H54 (cell line): ENCODE data around the gene FBXW8.

ENCODE experiments used
- DNase-seq: peaks from one replicate; pipeline ENCODE4 v3.0.0; 2011; ENCODE audit warnings: low spot score, mixed read lengths; ENCODE audit not compliant: insufficient read length
- FAIRE-seq: peaks from 3 replicates; lab custom pipeline; 2011; peaks lifted over from hg19 to GRCh38; lab: Jason Lieb, UNC
- POLR2A ChIP-seq: IDR thresholded peaks from 2 replicates; pipeline ENCODE4 v1.6.1; 2011; ENCODE audit warnings: low read depth, mild to moderate bottlenecking, low read length

FBXW8 gene

DNA sequence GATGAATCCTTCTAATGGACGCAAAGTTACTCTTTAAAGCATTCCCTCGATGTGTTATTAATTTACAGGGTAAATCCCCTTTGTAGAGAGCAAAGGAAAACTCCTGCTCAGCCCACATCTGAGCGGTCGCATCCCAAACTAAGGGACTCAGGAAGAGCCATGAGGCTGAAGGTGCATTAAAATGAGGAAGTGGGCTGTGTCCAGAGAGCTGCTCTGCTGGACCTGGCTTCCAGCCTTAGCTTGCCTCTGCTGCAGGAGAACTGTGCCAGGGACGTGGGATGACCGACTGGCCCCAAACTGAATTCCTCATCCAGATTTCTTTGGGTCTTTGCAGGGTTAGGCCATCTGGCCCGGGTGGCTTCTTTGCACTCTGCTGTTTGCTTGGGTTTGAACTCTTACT is 88.3 kb downstream of the FBXW8 start:
- FAIRE-seq (no peak), DNase-seq (no peak)
- TF ChIP-seq POLR2A: no peak

DNA sequence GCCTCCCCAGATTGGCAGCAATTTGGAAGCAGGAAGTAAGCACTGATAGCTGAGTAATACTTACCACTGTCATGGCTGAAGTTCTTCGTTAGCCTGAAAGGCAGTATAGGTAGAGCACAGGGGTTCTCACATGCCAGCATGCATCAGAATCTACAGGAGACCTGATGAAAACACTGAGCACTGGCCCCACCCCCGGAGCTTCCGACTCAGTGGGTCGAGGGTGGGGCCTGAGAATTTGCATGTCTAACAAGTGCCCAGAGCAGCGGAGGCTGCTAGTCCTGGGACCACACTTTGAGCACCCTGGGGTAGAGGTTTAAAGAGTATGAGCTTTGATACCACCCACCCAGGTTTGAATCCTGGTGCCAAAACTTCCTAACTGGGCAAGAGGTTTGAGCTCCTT is 89.6 kb downstream of the FBXW8 start:
- no peak for TF ChIP-seq POLR2A
- DNase-seq (no peak), FAIRE-seq (no peak)

DNA sequence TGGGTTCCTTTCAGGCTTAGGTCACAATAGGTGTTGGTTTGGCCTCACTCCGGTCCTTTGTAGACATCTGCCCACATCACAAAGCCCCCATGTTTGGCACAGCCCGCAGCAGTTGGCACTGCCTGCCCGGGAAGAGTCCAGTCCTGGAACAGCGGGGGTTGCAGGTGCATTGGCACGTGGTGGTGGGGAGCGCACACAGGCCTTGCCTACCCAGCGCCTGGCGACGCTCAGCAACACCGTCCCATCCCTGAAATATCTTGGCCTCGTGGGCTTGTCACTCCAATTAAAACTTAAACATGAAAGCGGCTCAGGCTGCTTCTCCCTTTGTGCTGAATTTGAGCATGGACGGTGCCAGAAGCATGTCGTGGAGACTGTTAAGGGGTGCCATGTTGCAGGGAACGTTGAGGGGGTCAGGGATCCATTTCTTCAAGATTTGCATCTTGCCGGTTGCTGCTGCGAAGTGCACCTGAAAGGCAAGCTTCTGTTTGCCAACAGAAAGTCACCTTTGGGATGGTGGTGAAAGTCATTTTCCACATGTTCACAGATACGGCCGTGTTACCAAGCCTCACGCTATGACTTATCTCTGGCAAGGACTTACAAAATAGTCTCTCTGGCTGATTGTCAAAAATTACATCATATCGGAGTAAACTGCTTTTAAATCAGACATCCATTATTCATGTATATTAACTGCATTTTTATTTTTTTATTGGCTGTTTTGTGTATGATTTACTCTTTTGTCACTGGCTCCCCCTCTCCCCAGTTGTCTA is 91.5 kb downstream of the FBXW8 start:
- FAIRE-seq: no peak
- no peak for TF ChIP-seq POLR2A
- DNase-seq: no peak

DNA sequence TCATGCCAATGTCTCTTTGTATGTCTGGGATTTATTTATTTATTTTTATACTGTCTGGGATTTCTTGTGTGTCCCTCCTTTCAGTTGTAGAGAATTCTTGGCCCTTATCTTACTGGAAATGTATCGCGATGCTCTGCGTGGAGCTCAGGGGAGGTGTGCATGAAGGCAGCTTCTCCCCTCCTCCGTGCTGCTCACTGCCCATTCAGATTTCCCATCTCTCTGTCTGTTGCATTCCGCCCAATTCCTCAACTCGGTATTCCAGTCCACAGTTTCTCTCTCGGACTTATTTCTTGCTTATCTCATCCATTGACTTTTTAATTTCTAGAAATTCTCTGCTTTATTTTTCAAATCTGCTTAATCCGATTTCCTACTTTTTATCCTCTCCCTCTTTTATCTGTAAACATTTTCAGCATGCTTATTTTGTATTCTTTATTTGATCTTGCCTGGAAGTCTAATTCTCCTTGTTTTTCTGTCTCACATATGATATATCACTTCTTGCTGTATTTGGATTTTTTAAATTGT is 93.2 kb downstream of the FBXW8 start:
- DNase-seq (no peak), FAIRE-seq (no peak)
- no peak for TF ChIP-seq POLR2A

DNA sequence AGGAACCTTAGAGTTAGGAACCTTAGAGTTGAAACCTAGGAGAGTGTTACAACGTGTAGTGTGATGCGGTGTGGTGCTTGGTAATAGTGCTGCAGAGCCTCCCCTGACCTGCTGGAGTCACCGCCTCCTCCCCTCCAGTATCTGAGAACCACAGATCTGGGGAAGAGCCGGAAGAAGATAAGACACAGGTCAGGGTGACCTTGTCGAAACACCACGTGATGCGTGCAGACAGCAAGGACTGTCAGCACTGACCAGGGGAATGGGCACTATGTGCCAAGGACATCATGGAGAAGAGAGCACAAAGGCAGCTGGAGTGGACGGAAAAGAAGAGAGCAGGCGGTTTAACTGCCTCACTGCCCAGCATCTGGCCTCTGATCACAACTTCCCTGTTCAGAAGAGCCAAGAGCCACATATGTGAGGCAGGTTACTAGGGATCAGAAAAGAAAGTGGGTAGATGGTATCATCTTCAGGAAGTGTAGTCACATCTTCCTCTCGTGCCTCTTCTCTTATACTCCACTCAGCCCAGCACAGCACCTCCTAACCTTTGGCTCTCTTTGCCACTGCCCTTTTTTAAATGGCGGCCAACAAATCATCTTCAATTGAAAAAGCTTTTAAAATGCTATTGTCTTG is 94.8 kb downstream of the FBXW8 start:
- TF ChIP-seq POLR2A: no peak
- FAIRE-seq (no peak), DNase-seq (no peak)

DNA sequence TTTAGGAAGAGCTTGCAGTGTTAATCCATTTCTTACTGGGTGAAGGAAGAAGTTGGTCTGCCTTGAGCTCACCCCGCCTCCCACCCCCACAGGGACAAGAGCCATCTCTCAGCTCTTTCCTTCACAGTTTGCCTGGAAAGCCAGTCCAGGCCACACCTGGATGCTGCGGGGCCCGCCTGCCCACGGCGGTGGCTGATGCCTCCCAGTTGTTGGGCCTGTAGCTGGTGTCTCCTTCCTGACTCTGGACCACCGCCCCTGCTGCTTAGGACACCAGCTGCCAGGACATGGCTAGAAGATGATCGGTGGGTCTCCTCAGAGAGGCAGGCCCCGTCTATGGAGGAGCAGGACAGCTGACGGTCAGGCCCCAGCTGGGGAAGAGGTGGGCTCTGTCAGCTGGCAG is 95.6 kb downstream of the FBXW8 start:
- no peak for TF ChIP-seq POLR2A
- DNase-seq (no peak), FAIRE-seq (no peak)

DNA sequence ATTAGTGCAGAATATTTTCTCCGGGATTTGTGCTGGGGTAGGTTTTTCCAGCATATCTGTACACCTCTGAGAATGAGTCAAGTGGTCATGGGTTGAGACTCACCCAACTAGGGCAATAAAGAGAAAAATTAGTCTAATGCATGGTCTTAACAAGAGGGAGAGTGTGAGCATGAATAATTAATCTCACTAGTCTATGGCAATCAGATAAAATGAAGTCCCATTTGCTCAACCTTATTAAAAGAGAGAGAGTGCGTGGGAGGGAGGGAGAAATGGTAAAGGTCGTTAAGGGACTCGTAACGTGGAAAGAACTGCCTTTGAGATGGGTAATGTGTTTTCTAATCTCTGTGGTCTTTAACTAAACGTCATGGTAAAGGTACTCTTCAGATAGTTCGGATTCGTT is 96.8 kb downstream of the FBXW8 start:
- FAIRE-seq (no peak), DNase-seq (no peak)
- TF ChIP-seq POLR2A: no peak

DNA sequence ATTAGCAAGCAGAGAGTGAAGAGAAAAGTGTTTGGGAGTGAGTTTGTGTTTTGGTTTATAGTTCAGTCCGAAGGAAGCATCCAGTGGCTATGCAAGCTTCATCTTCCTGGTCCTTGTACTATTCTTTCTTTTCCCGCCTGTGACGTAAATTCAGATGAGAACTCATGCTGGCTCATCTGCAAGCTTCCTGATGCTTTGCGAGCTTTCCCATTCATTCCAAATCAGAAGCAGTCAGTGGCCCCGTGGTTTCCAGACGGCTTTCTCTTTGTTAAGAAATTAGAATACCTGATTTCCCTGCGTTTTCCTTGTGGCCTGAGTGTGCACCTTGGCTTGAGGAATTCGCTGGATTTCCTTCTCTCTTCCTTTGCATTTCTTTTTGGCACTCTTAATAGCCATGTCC is 99.0 kb downstream of the FBXW8 start:
- TF ChIP-seq POLR2A: no peak
- no peak for DNase-seq
- no peak for FAIRE-seq

DNA sequence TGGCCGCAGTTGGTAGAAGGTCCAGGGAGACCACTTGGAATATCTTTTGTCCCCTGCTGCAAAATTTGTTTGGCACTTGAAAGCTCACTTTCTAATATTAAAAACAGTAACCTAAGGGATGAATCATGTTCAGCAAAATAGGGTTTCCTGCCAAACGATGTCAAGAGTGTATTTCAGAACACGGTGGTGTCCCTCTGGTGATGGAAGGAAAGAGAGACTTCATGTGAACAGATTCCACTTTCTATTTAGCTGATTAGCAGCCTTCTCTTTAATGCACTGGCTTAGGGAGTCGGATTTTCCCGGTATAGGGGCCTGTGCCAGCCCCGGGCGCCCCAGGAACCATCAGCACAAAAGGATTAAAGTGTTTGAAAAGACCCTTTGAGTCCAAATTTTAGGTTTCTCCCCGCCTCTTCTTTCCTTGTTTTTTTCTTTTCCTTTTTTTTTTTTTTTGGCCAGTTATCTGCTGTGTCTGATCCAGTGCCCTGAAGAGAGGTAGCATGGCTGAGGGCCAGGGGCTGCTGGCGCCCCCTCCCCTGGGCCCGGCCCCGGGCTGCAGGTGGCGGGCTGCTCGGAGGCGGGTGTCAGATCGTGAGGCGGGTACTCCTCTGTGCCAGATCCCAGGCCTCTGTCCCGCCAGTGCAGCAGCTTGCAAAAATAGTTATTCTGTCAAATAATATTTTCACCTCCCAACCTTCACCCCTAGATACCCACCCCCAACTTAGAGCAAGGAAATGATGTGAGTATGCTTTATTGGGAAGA is 100.1 kb downstream of the FBXW8 start:
- FAIRE-seq (no peak), DNase-seq (no peak)
- TF ChIP-seq POLR2A: no peak

DNA sequence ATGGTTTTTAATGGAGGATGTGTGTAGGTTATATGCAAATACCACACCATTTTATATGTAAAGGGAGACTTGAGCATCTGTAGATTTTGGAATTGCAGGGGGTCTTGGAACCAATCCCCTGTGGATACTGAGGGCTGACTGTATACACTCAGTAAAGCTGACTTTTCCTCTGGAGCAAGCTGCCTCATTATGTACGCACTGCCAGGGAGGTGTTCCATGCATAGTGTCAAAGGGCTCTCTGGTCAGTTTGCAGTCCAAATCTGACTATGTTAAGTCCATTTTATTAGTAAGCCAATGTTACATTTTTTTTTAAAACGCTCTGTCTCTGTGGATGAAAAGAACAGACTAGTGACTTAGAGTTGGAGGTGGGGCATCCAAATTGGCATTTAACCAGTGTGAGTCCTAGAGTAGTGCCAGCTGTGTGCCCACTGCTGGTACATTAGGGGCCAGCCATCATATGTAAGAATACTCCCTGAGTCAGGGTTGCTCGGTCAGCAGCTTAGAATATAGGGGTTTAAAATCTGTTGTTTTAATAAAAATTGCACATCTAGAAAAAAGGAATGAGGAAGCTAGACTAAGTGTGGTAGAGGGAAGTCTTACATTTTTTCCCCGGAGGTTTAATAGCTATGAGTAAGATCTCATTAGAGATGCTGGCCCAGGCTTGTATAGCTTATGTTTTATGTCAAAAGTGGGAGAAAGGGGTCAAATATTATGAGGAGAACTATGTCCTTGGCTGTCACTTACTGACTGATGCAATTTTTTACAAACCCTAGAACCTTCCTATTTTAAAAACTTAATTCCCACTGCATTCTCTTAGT is 101.4 kb downstream of the FBXW8 start:
- FAIRE-seq (no peak), DNase-seq (no peak)
- TF ChIP-seq POLR2A: no peak

DNA sequence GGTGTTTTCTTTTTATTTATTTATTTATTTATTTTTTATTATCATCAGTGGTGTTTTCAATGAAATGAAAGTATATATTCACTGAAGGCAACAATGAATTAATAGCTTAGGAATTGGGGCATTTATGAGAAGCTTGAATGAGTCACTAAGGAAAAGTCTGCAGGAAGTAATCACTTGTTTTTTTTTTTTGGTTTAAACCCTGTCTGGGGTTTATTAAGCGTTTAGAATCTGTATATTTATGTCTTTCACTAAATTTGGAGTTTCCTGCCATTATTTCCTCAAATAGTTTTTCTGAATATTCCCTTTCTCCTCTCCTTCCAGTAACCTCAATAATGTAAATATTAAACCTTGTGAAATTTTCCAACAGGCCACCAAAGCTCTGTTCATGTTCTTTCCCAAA is 103.0 kb downstream of the FBXW8 start:
- FAIRE-seq (no peak), DNase-seq (no peak)
- no peak for TF ChIP-seq POLR2A

DNA sequence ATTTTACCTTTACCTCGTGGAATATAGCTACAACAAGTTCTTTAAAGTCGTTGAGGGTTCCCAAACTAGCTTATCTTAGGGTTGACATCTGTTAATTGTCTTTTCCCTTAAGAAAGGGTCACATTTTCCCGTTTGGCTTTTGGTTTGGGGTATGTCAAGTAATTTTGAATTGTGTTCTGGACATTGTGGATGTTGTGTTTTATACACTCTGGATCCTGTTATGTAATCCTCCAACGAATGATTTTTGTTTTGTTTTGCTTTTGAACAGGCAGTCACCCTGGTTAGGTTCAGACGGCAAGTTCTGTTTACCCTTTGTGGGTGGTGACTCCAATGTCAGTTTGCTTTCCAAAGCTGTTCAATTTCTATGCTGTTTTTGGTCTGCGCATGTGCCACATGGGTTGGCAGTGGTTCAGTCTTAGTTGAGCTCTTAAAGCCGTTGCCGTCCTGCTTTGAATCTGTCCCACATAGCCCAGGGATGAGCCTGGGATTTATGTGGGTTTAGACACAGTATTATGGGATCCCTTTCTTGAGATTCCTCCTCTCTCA is 103.7 kb downstream of the FBXW8 start:
- FAIRE-seq (no peak), DNase-seq (no peak)
- TF ChIP-seq POLR2A: no peak

DNA sequence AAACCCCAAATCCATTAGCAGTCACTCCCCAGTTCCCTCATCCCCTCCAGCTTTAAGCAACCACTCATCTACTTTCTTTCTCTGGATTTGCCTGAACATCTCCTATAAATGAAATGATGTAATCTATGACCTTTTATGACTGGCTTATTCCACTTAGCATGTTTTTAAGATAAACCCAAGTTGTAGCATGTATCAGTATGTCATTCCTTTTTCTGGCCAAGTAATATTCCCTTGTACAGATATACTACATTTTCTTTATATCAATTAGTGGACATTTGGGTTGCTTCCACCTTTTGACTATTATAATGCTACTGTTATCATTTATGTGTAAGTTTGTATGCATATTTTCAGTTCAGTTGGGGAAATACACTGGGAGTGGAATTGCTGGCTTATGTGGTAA is 105.1 kb downstream of the FBXW8 start:
- no peak for DNase-seq
- FAIRE-seq: no peak
- TF ChIP-seq POLR2A: no peak
